Measurements from ENCODE around the gene TSPAN18. TPM values are rescaled to one million over a fixed set of nuclear protein-coding genes. Genes with fewer than 3 reads are reported as not detected.

The TSPAN18 gene
- total RNA-seq, 1 experiment from 2014 or later, result 18.3 TPM

DNA sequence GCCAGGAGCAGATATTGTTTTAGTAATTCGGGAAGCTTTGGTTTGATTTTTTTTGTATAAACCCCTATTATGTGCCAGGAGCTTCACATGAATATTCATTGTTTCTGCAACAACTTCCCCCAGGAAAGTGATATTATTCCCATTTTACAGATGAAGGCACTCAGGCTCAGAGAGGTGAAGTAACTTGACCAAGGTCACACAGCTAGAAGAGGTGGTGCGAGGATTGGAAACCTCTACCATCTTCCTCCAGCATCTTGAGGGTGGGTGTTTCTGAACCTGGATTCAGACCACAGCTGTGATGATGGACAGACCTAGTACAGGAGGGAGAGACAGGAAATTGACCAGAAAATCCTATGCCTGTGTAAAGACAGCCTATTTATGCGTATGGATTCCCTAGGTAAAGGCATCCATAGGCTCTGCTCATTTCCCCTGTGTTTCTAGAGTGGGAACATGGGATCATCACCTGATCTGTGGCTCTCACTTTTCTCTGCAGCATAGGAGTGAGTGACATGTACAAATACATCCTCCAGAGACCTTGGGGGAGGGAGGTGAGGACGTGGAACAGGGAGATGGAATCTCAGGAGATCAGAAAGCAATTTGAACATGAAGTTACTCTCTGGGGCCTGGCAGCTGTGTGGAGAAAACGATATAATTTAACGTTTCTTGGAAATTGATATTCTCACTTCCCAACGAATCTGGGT lies 81.4 kb downstream of the TSPAN18 start:
- Histone ChIP-seq H3K9me3 (ENCODE audit: control insufficient read depth in 1 of 2, insufficient read depth in 1 of 2, low read depth in 1 of 2, low read length in 2 of 2) (no peaks in the 10 kb centered on the region), H3K27me3 (ENCODE audit: insufficient read depth, low read length) (no peaks in the 10 kb centered on the region), H3K4me1 (ENCODE audit: control insufficient read depth in 1 of 2, insufficient read depth in 2 of 2, low read length in 2 of 2) (peaks cover 0 to 3% of the 10 kb centered on the region in 2 experiments; a peak in 1 of 4 replicates), H3K4me3 (replicated peaks in 1 of 2; ENCODE audit: low read depth in 1 of 2, low read length in 2 of 2) (no peak overlapping the region), H3K4me2 (ENCODE audit: low read length) (no peak overlapping the region), H3K27ac (ENCODE audit: low read depth, low read length) (no peak overlapping the region), H3K79me2 (ENCODE audit: insufficient read depth, low read length) (no peaks in the 10 kb centered on the region), H3K9me2 (ENCODE audit: insufficient read depth) (no peaks in the 10 kb centered on the region), H3K36me3 (ENCODE audit: control insufficient read depth in 1 of 2, insufficient read depth in 2 of 2, low read length in 2 of 2) (no peaks in the 10 kb centered on the region), H4K20me1 (ENCODE audit: insufficient read depth) (no peaks in the 10 kb centered on the region), H2AFZ (ENCODE audit: low read depth, low read length, poor library complexity, severe bottlenecking) (no peak overlapping the region), H3K9ac (ENCODE audit: low read length) (no peak overlapping the region)
- DNase-seq (ENCODE audit: low read depth, low spot score), result no peak
- no TSS peak for BruUV-seq (replicated peaks)
- CTCF ChIA-PET, result no interaction called here
- RAD21 ChIA-PET (ENCODE audit: low non-redundant PET in 1 of 2, low total read pairs in 2 of 2, uncharacterized antibody in 2 of 2, unreplicated experiment in 2 of 2), result no interaction called here
- POLR2A ChIA-PET, result no interaction called here
- intact Hi-C loops (cut with micrococcal nuclease), result no loop called here
- no peak for TF ChIP-seq SIN3A (IDR thresholded peaks at IDR 0.05; ENCODE audit: low read depth)
- TF ChIP-seq ZFX (IDR thresholded peaks at IDR 0.05), result no peak
- no peak for TF ChIP-seq SP1 (IDR thresholded peaks at IDR 0.05; ENCODE audit: low read depth)
- no peak for TF ChIP-seq YY1 (IDR thresholded peaks at IDR 0.05; ENCODE audit: extremely low read depth, insufficient replicate concordance, low read depth, low read length)
- no peak for TF ChIP-seq ZBTB33 (IDR thresholded peaks at IDR 0.05; ENCODE audit: extremely low read depth, insufficient replicate concordance, low read length)
- no peak for TF ChIP-seq CEBPB (IDR thresholded peaks at IDR 0.05; ENCODE audit: low read depth)
- TF ChIP-seq ZNF274 (IDR thresholded peaks at IDR 0.05; ENCODE audit: low read depth, low read length), result no peak
- no peak for TF ChIP-seq EGR1 (IDR thresholded peaks at IDR 0.05; ENCODE audit: low read depth)
- ATAC-seq, result no peak

Data from HCT116 (cell line).